CD4-positive, alpha-beta T cell treated with Interleukin-4 for 4 hours (primary cell): ENCODE measurements around the gene MLLT1.

Source experiments
- DNase-seq: peaks from one replicate; pipeline ENCODE4 v3.0.0-alpha.2; 2020

The MLLT1 gene

GRCh38 chr19:6253954-6254733, 25.6 kb downstream of the MLLT1 start:
- DNase-seq = no peak

- no peak for DNase-seq
These were observed 27.7 kb downstream of the MLLT1 start for GRCh38 chr19:6252066-6252465.

GRCh38 chr19:6250909-6251308, 28.9 kb downstream of the MLLT1 start:
- no peak for DNase-seq

GRCh38 chr19:6250024-6250615, 29.7 kb downstream of the MLLT1 start:
- DNase-seq = no peak

- no peak for DNase-seq
These were observed 30.5 kb downstream of the MLLT1 start for GRCh38 chr19:6249296-6249695.

GRCh38 chr19:6248844-6249243, 30.9 kb downstream of the MLLT1 start:
- no peak for DNase-seq

GRCh38 chr19:6248341-6248740, 31.4 kb downstream of the MLLT1 start:
- no peak for DNase-seq

GRCh38 chr19:6247007-6247288, 32.8 kb downstream of the MLLT1 start:
- DNase-seq = no peak

- no peak for DNase-seq
These were observed 33.4 kb downstream of the MLLT1 start for GRCh38 chr19:6246174-6247006.

GRCh38 chr19:6242677-6243076, 37.1 kb downstream of the MLLT1 start:
- DNase-seq = no peak

- no peak for DNase-seq
These were observed 37.9 kb downstream of the MLLT1 start for GRCh38 chr19:6241680-6242377.

- no peak for DNase-seq
These were observed 38.7 kb downstream of the MLLT1 start for GRCh38 chr19:6241056-6241455.

GRCh38 chr19:6239871-6240676, 39.7 kb downstream of the MLLT1 start:
- no peak for DNase-seq

GRCh38 chr19:6239401-6239844, 40.4 kb downstream of the MLLT1 start:
- peak; percentile 10 for DNase-seq

- DNase-seq = no peak
These were observed 41.0 kb downstream of the MLLT1 start for GRCh38 chr19:6238643-6239281.

GRCh38 chr19:6238256-6238642, 41.5 kb downstream of the MLLT1 start:
- DNase-seq = peak; percentile 20

GRCh38 chr19:6236310-6237291, 43.2 kb downstream of the MLLT1 start:
- DNase-seq = no peak

- DNase-seq = no peak
These were observed 44.5 kb downstream of the MLLT1 start for GRCh38 chr19:6235031-6235951.

- DNase-seq = no peak
These were observed 45.2 kb downstream of the MLLT1 start for GRCh38 chr19:6234527-6234926.
